ENCODE measurements around the gene GPC3.

The GPC3 gene

GRCh38 chrX:133918361-133918771, 67.0 kb downstream of the GPC3 start:
- Histone ChIP-seq H3K4me1 (ENCODE audit: control insufficient read depth in 2 of 2, insufficient read depth in 1 of 2, low read depth in 1 of 2, low read length in 2 of 2) (peaks cover 9 to 11% of the 10 kb centered on the region in 2 donors), H3K4me2 (ENCODE audit: insufficient read depth, low read length, poor library complexity, severe bottlenecking) (no peak overlapping the region), H2BK5ac (ENCODE audit: low read length) (no peak overlapping the region), H2BK12ac (ENCODE audit: low read length) (no peak overlapping the region), H2BK120ac (ENCODE audit: low read depth, low read length) (no peak overlapping the region), H3K14ac (ENCODE audit: low read length) (no peak overlapping the region), H3K9me3 (replicated peaks in 1 of 2; ENCODE audit: control insufficient read depth in 2 of 2, insufficient read depth in 1 of 2, low read depth in 1 of 2, low read length in 2 of 2) (peaks cover 0 to 6% of the 10 kb centered on the region in 2 donors), H3K4ac (ENCODE audit: low read length) (no peak overlapping the region), H3K79me1 (ENCODE audit: low read depth, low read length) (no peaks in the 10 kb centered on the region), H3K9ac (ENCODE audit: low read depth, low read length, poor library complexity) (no peak overlapping the region), H2BK15ac (ENCODE audit: low read length) (no peak overlapping the region), H4K8ac (ENCODE audit: low read depth, low read length) (no peak overlapping the region), H3K27ac (replicated peaks; ENCODE audit: low read length) (no peak overlapping the region), H3K23ac (ENCODE audit: low read depth, low read length, poor library complexity) (no peak overlapping the region), H3K27me3 (ENCODE audit: control insufficient read depth in 3 of 3, insufficient read depth in 3 of 3, low read depth in 1 of 3, low read length in 3 of 3) (no peaks in the 10 kb centered on the region), H2AFZ (ENCODE audit: low read length) (no peak overlapping the region), H3K4me3 (ENCODE audit: low read length in 2 of 2) (no peak overlapping the region), H3K18ac (ENCODE audit: low read length) (no peak overlapping the region), H2AK5ac (ENCODE audit: low read depth, low read length) (no peak overlapping the region), H4K91ac (ENCODE audit: low read depth, low read length, poor library complexity) (no peak overlapping the region), H3K36me3 (replicated peaks in 1 of 2; ENCODE audit: control insufficient read depth in 2 of 2, insufficient read depth in 2 of 2, low read length in 2 of 2) (no peaks in the 10 kb centered on the region)
- no peak for DNase-seq (ENCODE audit: low spot score)
- no CpG with 5 or more reads among the region's 3 CpGs for WGBS, 2 donors (ENCODE audit: extremely low coverage in 2 of 2, insufficient read length in 2 of 2, insufficient replicate concordance in 1 of 2)

DNA sequence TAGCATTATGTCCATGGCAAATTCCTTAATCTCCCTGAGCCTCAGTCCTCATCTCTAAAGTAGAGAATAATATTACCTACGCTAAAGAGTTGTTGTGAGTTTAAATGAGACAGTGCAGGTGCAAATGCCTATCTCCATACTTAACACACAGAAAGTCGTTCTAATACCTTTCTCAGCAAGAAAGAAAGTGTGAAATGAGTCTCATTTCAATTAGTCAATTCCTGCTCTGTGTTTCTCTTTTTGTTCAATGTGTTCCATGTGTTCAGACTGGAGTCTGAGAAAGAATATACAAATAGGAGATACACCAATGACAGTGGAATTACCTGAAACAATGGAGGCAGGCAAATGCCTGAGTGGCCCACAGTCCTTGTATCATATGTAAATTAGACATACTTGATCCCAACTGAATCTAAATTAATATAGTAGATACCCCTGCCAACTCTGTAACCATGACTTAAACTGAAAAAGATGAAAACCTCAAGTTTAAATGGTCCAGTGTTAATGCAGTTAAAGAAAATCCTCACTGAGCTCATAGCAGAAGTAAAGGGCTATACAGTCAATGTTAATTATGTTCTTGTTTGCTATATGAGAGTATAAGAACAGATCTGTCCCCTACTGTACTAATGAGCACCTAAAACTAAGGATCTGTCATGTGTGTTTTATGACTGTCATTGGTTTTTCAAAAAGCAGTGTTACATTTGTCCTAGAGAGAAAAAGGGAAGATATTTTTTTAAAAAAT, 68.2 kb downstream of the GPC3 start:
- H3K79me1 ChIP-seq (ENCODE audit: low read depth, low read length): no peaks in the 10 kb centered on the region
- H3K4me1 ChIP-seq (ENCODE audit: control insufficient read depth in 2 of 2, insufficient read depth in 1 of 2, low read depth in 1 of 2, low read length in 2 of 2): peaks cover 12 to 13% of the 10 kb centered on the region in 2 donors
- no peak overlapping the region for H4K91ac ChIP-seq (ENCODE audit: low read depth, low read length, poor library complexity)
- H2BK15ac ChIP-seq (ENCODE audit: low read length): no peak overlapping the region
- no CpG with 5 or more reads among the region's 2 CpGs for WGBS, 2 donors (ENCODE audit: extremely low coverage in 2 of 2, insufficient read length in 2 of 2, insufficient replicate concordance in 1 of 2)
- no peaks in the 10 kb centered on the region for H3K27me3 ChIP-seq (ENCODE audit: control insufficient read depth in 3 of 3, insufficient read depth in 3 of 3, low read depth in 1 of 3, low read length in 3 of 3)
- H2AK5ac ChIP-seq (ENCODE audit: low read depth, low read length): no peak overlapping the region
- no peak overlapping the region for H2AFZ ChIP-seq (ENCODE audit: low read length)
- H2BK120ac ChIP-seq (ENCODE audit: low read depth, low read length): no peak overlapping the region
- H3K14ac ChIP-seq (ENCODE audit: low read length): no peak overlapping the region
- no peaks in the 10 kb centered on the region for H3K36me3 ChIP-seq (replicated peaks in 1 of 2; ENCODE audit: control insufficient read depth in 2 of 2, insufficient read depth in 2 of 2, low read length in 2 of 2)
- no peak overlapping the region for H4K8ac ChIP-seq (ENCODE audit: low read depth, low read length)
- no peak overlapping the region for H3K18ac ChIP-seq (ENCODE audit: low read length)
- no peak overlapping the region for H3K9ac ChIP-seq (ENCODE audit: low read depth, low read length, poor library complexity)
- no peak overlapping the region for H3K23ac ChIP-seq (ENCODE audit: low read depth, low read length, poor library complexity)
- no peak overlapping the region for H3K27ac ChIP-seq (replicated peaks; ENCODE audit: low read length)
- no peak for DNase-seq (ENCODE audit: low spot score)
- no peak overlapping the region for H3K4ac ChIP-seq (ENCODE audit: low read length)
- no peak overlapping the region for H3K4me3 ChIP-seq (ENCODE audit: low read length in 2 of 2)
- no peak overlapping the region for H2BK5ac ChIP-seq (ENCODE audit: low read length)
- no peak overlapping the region for H2BK12ac ChIP-seq (ENCODE audit: low read length)
- H3K9me3 ChIP-seq (replicated peaks in 1 of 2; ENCODE audit: control insufficient read depth in 2 of 2, insufficient read depth in 1 of 2, low read depth in 1 of 2, low read length in 2 of 2): peaks cover 0 to 6% of the 10 kb centered on the region in 2 donors
- H3K4me2 ChIP-seq (ENCODE audit: insufficient read depth, low read length, poor library complexity, severe bottlenecking): no peak overlapping the region

- Histone ChIP-seq H3K18ac (ENCODE audit: low read length) (no peak overlapping the region), H3K36me3 (replicated peaks in 1 of 2; ENCODE audit: control insufficient read depth in 2 of 2, insufficient read depth in 2 of 2, low read length in 2 of 2) (no peaks in the 10 kb centered on the region), H3K4me2 (ENCODE audit: insufficient read depth, low read length, poor library complexity, severe bottlenecking) (no peak overlapping the region), H4K91ac (ENCODE audit: low read depth, low read length, poor library complexity) (no peak overlapping the region), H2BK120ac (ENCODE audit: low read depth, low read length) (no peak overlapping the region), H3K4me3 (ENCODE audit: low read length in 2 of 2) (no peak overlapping the region), H3K9me3 (replicated peaks in 1 of 2; ENCODE audit: control insufficient read depth in 2 of 2, insufficient read depth in 1 of 2, low read depth in 1 of 2, low read length in 2 of 2) (peaks cover 0 to 6% of the 10 kb centered on the region in 2 donors), H3K27me3 (ENCODE audit: control insufficient read depth in 3 of 3, insufficient read depth in 3 of 3, low read depth in 1 of 3, low read length in 3 of 3) (no peaks in the 10 kb centered on the region), H4K8ac (ENCODE audit: low read depth, low read length) (no peak overlapping the region), H2AK5ac (ENCODE audit: low read depth, low read length) (no peak overlapping the region), H3K79me1 (ENCODE audit: low read depth, low read length) (no peaks in the 10 kb centered on the region), H2BK15ac (ENCODE audit: low read length) (no peak overlapping the region), H3K23ac (ENCODE audit: low read depth, low read length, poor library complexity) (no peak overlapping the region), H3K4me1 (ENCODE audit: control insufficient read depth in 2 of 2, insufficient read depth in 1 of 2, low read depth in 1 of 2, low read length in 2 of 2) (peaks cover 3 to 8% of the 10 kb centered on the region in 2 donors), H3K9ac (ENCODE audit: low read depth, low read length, poor library complexity) (no peak overlapping the region), H2BK5ac (ENCODE audit: low read length) (no peak overlapping the region), H2BK12ac (ENCODE audit: low read length) (no peak overlapping the region), H3K4ac (ENCODE audit: low read length) (no peak overlapping the region), H3K14ac (ENCODE audit: low read length) (no peak overlapping the region), H3K27ac (replicated peaks; ENCODE audit: low read length) (peak overlapping the region; percentile 72), H2AFZ (ENCODE audit: low read length) (no peak overlapping the region)
- peak; percentile 44 for DNase-seq (ENCODE audit: low spot score)
- WGBS, 2 donors (ENCODE audit: extremely low coverage in 2 of 2, insufficient read length in 2 of 2, insufficient replicate concordance in 1 of 2): no CpG with 5 or more reads among the region's 2 CpGs
Measured at GRCh38 chrX:133913658-133914388, 71.6 kb downstream of the GPC3 start.

- Histone ChIP-seq H3K4me3 (ENCODE audit: low read length in 2 of 2) (no peak overlapping the region), H3K36me3 (replicated peaks in 1 of 2; ENCODE audit: control insufficient read depth in 2 of 2, insufficient read depth in 2 of 2, low read length in 2 of 2) (no peaks in the 10 kb centered on the region), H2BK5ac (ENCODE audit: low read length) (no peak overlapping the region), H3K23ac (ENCODE audit: low read depth, low read length, poor library complexity) (no peak overlapping the region), H3K4me1 (ENCODE audit: control insufficient read depth in 2 of 2, insufficient read depth in 1 of 2, low read depth in 1 of 2, low read length in 2 of 2) (peaks cover 3 to 8% of the 10 kb centered on the region in 2 donors), H3K4ac (ENCODE audit: low read length) (no peak overlapping the region), H3K79me1 (ENCODE audit: low read depth, low read length) (no peaks in the 10 kb centered on the region), H2BK15ac (ENCODE audit: low read length) (no peak overlapping the region), H2AK5ac (ENCODE audit: low read depth, low read length) (no peak overlapping the region), H3K9me3 (replicated peaks in 1 of 2; ENCODE audit: control insufficient read depth in 2 of 2, insufficient read depth in 1 of 2, low read depth in 1 of 2, low read length in 2 of 2) (peaks cover 0 to 6% of the 10 kb centered on the region in 2 donors), H3K27me3 (ENCODE audit: control insufficient read depth in 3 of 3, insufficient read depth in 3 of 3, low read depth in 1 of 3, low read length in 3 of 3) (no peaks in the 10 kb centered on the region), H4K8ac (ENCODE audit: low read depth, low read length) (no peak overlapping the region), H3K27ac (replicated peaks; ENCODE audit: low read length) (peak overlapping the region; percentile 34), H3K4me2 (ENCODE audit: insufficient read depth, low read length, poor library complexity, severe bottlenecking) (peak overlapping the region; percentile 11), H2BK120ac (ENCODE audit: low read depth, low read length) (no peak overlapping the region), H2BK12ac (ENCODE audit: low read length) (no peak overlapping the region), H3K18ac (ENCODE audit: low read length) (no peak overlapping the region), H2AFZ (ENCODE audit: low read length) (no peak overlapping the region), H3K9ac (ENCODE audit: low read depth, low read length, poor library complexity) (no peak overlapping the region), H3K14ac (ENCODE audit: low read length) (no peak overlapping the region), H4K91ac (ENCODE audit: low read depth, low read length, poor library complexity) (no peak overlapping the region)
- no CpG with 5 or more reads among the region's 1 CpG for WGBS, 2 donors (ENCODE audit: extremely low coverage in 2 of 2, insufficient read length in 2 of 2, insufficient replicate concordance in 1 of 2)
- DNase-seq (ENCODE audit: low spot score): no peak
Measured at GRCh38 chrX:133913009-133913408, 72.4 kb downstream of the GPC3 start.
